ENCODE measurements around the gene CRTC2. TPM values are rescaled to one million over a fixed set of nuclear protein-coding genes. Genes with fewer than 3 reads are reported as not detected.

The CRTC2 gene
- total and polyA plus RNA-seq, 9 of the 15 experiments (the other 6 are each of a cell fraction or from before 2014, with no cell fraction given) = 2.7 to 26.4 (median 10.2) TPM

- TF ChIP-seq ILF3 (IDR thresholded peaks at IDR 0.05; ENCODE audit: borderline replicate concordance) (no peak), TEAD4 (IDR thresholded peaks at IDR 0.05; ENCODE audit: low read length) (peak; percentile 22; the same call in 1 of the 2 replicates), TEAD4 (CRISPR knock-in tag; IDR thresholded peaks at IDR 0.05; ENCODE audit: borderline replicate concordance) (no peak), NR3C1 (CRISPR knock-in tag; IDR thresholded peaks at IDR 0.05) (no peak), HIVEP1 (CRISPR knock-in tag; IDR thresholded peaks at IDR 0.05) (no peak), JUN (IDR thresholded peaks at IDR 0.05; ENCODE audit: borderline replicate concordance, low read depth, low read length) (no peak), JUN (CRISPR knock-in tag; IDR thresholded peaks at IDR 0.05; ENCODE audit: borderline replicate concordance) (no peak), ZNF324 (CRISPR knock-in tag; IDR thresholded peaks at IDR 0.05) (no peak), HNRNPK (IDR thresholded peaks at IDR 0.05; ENCODE audit: low read depth, low read length, poor library complexity, severe bottlenecking) (no peak), TCFL5 (CRISPR knock-in tag; conservative IDR thresholded peaks at IDR 0.05) (no peak), CHD2 (IDR thresholded peaks at IDR 0.05; ENCODE audit: low read depth, low read length) (peak; percentile 86), SAP30 (IDR thresholded peaks at IDR 0.05; ENCODE audit: borderline replicate concordance, insufficient read depth, low read depth, low read length, poor library complexity, severe bottlenecking) (peak; percentile 25), HDAC3 (IDR thresholded peaks at IDR 0.05; ENCODE audit: borderline replicate concordance, partially characterized antibody) (no peak), ZNF146 (CRISPR knock-in tag; IDR thresholded peaks at IDR 0.05; ENCODE audit: unreplicated experiment) (no peak), ZNF586 (CRISPR knock-in tag; conservative IDR thresholded peaks at IDR 0.05) (no peak), ZBTB40 (IDR thresholded peaks at IDR 0.05) (peak; percentile 59), ZBTB40 (CRISPR knock-in tag; IDR thresholded peaks at IDR 0.05) (no peak), EP300 (IDR thresholded peaks at IDR 0.05; ENCODE audit: low read length) (0 out of 2 replicates have a peak, but pooled peaks have one; percentile 8), LCOR (CRISPR knock-in tag; IDR thresholded peaks at IDR 0.05) (peak; percentile 68; the same call in 1 of the 2 replicates)
Observed at GRCh38 chr1:153922972-153923925, 35.2 kb downstream of the CRTC2 start, which contains the start of gene GATAD2B (continued).

Data from K562 (cell line).